GM23338 (cell line): ENCODE measurements around the gene RPH3AL.

Source experiments
- CREB1 ChIP-seq: fragments of 250-450 bp; sonication (Bioruptor Pico); IDR thresholded peaks from 2 replicates; pipeline ENCODE4 v1.5.0; 2020; ENCODE audit warnings: low read depth, mild to moderate bottlenecking, moderate library complexity
- CTCF ChIP-seq, 2 experiments: fragments of 200-600 bp in 1 of 2; sonication (generic) in 1 of 2; conservative IDR thresholded peaks; 2 replicates each; pipeline versions ENCODE4 v1.5.1 to v1.6.1; 2016 to 2017; ENCODE audit warnings: antibody characterized with exemption in 2 of 2, low read depth in 2 of 2, mild to moderate bottlenecking in 2 of 2, moderate library complexity in 1 of 2
- ETS1 ChIP-seq: IDR thresholded peaks from 2 replicates; pipeline ENCODE4 v1.6.1; 2016; ENCODE audit warnings: antibody characterized with exemption
- EZH2 ChIP-seq: fragments of 200-600 bp; sonication (generic); IDR thresholded peaks from one replicate; pipeline ENCODE4 v1.8.0; 2017; ENCODE audit warnings: antibody characterized with exemption, mild to moderate bottlenecking, low read depth; ENCODE audit not compliant: unreplicated experiment
- POLR2AphosphoS5 ChIP-seq: IDR thresholded peaks from 2 replicates; pipeline ENCODE4 v1.6.1; 2016; ENCODE audit warnings: antibody characterized with exemption, low read depth
- REST ChIP-seq: IDR thresholded peaks from one replicate; pipeline ENCODE4 v1.6.1; 2018; ENCODE audit warnings: antibody characterized with exemption; ENCODE audit not compliant: unreplicated experiment

GRCh38 chr17:384622-385177, 32.1 kb upstream of the RPH3AL start:
- TF ChIP-seq CTCF (conservative IDR thresholded peaks at IDR 0.05; ENCODE audit: low read depth in 2 of 2) (no peak), CREB1 (CRISPR knock-in tag) (no peak), POLR2AphosphoS5 (no peak), EZH2 (no peak), ETS1 (no peak), REST (no peak)
